ENCODE results near the gene TRA2B.
"Not testable (repeated sequence)": the region's sequence is repeated elsewhere in the genome, so short reads cannot be mapped to it uniquely, and the experiment has no call there.

Gene TRA2B

GRCh38 chr3:185926445-185926844 is 11.4 kb downstream of the TRA2B start:
- DNase-seq: no peak

- DNase-seq: no peak
These were observed 12.5 kb downstream of the TRA2B start for GRCh38 chr3:185925353-185925752.

- DNase-seq: no peak
These were observed 13.4 kb downstream of the TRA2B start for GRCh38 chr3:185924375-185924774.

- no peak for DNase-seq
These were observed 17.6 kb downstream of the TRA2B start for GRCh38 chr3:185920184-185920583.

DNA sequence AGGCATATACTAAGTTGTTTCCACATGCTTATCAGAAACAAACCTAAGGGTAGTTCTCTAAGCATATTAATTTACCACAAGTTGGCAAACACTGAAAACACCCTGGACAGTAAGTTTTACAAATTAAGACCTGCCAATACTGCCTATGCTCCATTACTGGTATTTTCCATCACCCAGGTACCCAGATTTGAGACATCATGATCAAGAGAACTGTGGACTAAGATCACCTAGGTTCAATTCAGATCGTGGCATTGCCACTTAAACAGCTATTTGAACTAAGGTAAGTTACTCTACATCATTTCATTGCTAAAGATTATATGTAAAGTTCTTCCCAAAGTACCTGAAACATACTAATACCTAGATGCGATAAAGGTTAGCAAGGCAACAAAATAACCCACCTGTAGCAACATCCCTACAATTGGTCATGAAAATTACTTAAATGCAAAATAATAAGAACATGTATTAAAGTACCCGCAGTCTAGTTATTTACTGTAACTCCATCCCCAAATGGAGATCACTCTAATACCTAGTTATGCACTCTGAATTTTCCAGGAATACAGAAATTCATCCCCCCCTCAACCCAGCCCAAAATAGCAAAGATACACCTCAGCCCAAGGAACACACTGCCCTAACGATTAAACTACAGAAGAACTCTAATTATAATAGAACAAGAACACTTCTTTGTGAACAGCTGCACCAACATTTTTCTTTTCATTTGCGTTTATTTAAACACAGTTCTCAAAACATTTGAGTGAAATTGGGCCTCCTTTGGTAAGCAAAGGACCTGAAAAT is 21.6 kb downstream of the TRA2B start:
- DNase-seq: no peak

- DNase-seq: no peak
These were observed 22.2 kb downstream of the TRA2B start for GRCh38 chr3:185915642-185916041.

GRCh38 chr3:185914911-185915629 is 22.7 kb downstream of the TRA2B start:
- no peak for DNase-seq

- DNase-seq: no peak
These were observed 24.6 kb downstream of the TRA2B start for GRCh38 chr3:185912929-185913901.

DNA sequence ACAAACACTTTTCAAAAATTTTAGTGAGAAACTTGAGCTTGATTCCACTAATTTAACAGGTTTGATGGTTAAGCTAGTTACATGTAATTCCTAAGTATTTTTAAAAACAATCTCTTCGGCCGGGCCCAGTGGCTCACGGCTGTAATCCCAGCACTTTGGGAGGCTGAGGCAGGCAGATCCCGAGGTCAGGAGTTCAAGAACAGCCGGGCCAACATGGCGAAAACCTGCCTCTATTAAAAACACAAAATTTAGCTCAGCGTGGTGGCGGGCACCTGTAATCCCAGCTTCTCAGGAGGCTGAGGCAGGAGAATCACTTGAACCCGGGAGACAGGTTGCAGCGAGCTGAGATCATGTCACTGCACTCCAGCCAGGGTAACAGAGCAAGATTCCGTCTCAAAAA is 25.3 kb downstream of the TRA2B start:
- DNase-seq: no peak

- not testable (repeated sequence) for DNase-seq
These were observed 26.8 kb downstream of the TRA2B start for GRCh38 chr3:185911076-185911448.

DNA sequence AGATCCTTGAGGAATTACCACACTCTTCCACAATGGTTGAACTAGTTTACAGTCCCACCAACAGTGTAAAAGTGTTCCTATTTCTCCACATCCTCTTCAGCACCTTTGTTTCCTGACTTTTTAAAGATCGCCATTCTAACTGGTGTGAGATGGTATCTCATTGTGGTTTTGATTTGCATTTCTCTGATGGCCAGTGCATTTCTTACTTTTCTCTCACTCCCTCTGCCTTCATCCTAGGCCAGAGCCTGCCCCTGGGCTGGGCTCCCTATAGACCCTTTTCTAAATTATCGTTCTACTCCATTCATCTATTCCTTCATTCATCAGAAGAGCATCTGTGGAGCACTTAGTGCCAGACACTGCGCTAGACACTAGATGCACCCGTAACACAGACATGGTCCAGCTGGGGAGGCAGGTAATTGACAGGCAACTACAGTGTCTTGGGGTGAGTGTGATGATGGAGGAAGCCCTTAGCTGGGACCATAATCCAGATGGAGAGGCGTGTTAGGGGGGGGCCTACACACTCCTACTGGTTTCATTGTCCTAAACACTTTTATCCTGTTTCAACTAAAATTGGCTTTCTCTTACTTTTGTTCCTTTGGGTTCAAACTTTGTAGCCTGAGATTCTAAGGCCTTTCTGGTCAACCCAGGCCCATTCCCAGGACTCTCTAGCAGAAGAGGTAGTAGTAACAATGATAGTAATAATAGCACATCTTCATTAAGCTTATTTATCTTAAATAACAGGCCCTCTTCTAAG is 27.3 kb downstream of the TRA2B start:
- DNase-seq: not testable (repeated sequence)

DNA sequence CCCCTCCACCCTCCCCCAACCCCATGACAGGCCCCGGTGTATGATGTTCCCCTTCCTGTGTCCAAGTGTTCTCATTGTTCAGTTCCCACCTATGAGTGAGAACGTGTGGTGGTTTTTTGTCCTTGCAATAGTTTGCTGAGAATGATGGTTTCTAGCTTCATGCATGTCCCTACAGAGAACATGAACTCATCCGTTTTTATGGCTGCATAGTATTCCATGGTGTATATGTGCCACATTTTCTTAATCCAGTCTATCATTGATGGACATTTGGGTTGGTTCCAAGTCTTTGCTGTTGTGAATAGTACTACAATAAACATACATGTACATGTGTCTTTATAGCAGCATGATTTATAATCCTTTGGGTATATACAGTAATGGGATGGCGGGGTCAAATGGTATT is 27.9 kb downstream of the TRA2B start:
- DNase-seq: not testable (repeated sequence)

DNA sequence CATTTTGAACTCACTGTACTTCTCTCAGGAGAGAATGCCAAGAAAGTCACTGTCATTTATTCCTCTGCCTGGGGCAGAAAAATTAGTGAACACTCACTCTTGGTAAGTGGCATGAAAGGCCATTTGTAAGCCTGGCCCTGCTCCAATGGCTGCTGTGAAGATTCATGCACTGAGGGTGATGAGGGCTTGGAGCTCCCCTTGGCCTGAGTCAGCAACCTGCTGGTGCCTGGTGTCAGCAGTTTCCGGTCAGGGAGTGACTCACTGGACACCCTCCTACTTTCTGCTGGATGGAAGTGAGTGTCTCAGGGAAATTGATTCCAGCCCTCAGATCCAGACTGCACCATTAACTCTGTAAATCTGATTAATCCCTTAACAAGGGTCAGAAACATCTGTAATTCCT is 37.6 kb downstream of the TRA2B start:
- peak; percentile 97 for DNase-seq

- DNase-seq: peak; percentile 12
These were observed 41.2 kb downstream of the TRA2B start for GRCh38 chr3:185896636-185897035.

GRCh38 chr3:185887066-185887465 is 50.7 kb downstream of the TRA2B start:
- DNase-seq: no peak

DNA sequence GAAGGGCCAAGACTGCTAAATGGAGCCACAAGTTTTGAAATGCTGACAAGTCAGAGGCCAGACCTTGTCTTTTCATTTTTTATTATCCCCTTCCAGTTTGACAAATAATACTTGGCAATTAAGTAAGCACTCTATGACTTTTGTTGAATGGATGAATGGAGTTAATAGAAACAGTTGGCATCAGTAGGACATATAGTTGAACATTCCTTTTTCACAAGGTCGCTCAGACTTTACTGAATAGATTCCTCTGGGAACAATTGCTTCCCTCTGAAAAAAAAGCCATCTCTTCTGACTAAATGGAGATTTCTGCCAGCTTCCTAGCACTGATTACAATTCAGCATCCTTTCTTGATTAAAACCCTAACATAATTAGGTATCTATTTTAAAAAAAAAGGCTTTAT is 53.2 kb downstream of the TRA2B start:
- DNase-seq: no peak

- DNase-seq: no peak
These were observed 55.9 kb downstream of the TRA2B start for GRCh38 chr3:185881926-185882325.

GRCh38 chr3:185880600-185880999 is 57.2 kb downstream of the TRA2B start:
- DNase-seq: peak; percentile 43

DNA sequence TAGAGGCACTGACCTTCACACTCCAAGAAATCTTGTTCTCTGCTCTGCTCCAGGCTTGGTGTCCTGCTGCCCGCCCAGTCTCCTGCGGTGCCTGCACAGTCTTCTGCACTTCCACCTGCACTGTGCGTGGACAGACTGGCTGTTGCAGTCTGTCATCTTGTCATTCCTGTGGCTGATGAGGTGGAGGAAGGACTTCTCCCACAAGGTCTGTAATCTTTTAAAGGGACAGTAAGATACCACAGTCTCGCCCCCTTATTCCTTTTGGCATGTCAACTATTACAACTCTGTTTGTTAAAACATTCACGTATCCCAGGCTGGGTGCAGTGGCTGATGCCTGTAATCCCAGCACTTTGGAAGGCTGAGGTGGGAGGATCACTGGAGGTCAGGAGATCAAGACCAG is 58.9 kb downstream of the TRA2B start:
- no peak for DNase-seq

- no peak for DNase-seq
These were observed 63.7 kb downstream of the TRA2B start for GRCh38 chr3:185874119-185874518.

- DNase-seq: no peak
These were observed 70.2 kb downstream of the TRA2B start for GRCh38 chr3:185867650-185868049.

DNA sequence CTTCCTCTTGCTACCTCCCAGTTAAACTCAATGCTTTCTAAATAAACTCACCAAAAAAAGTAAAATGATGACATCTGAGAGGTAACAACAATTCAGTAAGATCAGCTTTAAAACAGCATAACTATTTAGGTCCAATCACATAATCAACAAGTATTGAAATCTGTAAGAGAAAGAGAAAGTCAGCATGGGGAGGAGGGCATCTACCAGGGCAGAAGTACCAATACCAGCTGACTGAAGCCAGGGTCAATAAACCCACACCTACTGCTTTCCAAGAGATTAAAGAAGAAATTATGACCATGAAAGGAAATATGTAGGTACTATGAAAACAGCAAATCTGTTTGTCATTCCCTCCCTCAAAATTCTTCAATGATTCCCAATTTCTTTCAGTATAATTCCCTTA is 70.8 kb downstream of the TRA2B start:
- DNase-seq: no peak

- DNase-seq: no peak
These were observed 71.3 kb downstream of the TRA2B start for GRCh38 chr3:185866555-185866954.

All from NCI-H226 (cell line).